Trophoblast cell (in vitro differentiated cells and primary cell): ENCODE measurements around the gene SMAP1.
"Not testable (repeated sequence)": the region's sequence is repeated elsewhere in the genome, so short reads cannot be mapped to it uniquely, and the experiment has no call there.

Source experiments
- DNase-seq, 2 donors: peaks; one replicate each; pipeline ENCODE4 v3.0.0-alpha.2; 2016
- H2AFZ ChIP-seq: 2 replicates; pipeline ENCODE4 v1.6.1; 2013; ENCODE audit warnings: low read length, moderate library complexity, mild to moderate bottlenecking; ENCODE audit not compliant: insufficient read depth, poor library complexity
- H2AK5ac ChIP-seq: 2 replicates; pipeline ENCODE4 v1.6.1; 2013; ENCODE audit warnings: mild to moderate bottlenecking, low read length
- H2BK120ac ChIP-seq: 2 replicates; pipeline ENCODE4 v1.6.1; 2013; ENCODE audit warnings: low read length, mild to moderate bottlenecking, moderate library complexity; ENCODE audit not compliant: insufficient read depth, poor library complexity
- H2BK12ac ChIP-seq: 2 replicates; pipeline ENCODE4 v1.6.1; 2013; ENCODE audit warnings: mild to moderate bottlenecking, low read length, moderate library complexity
- H2BK5ac ChIP-seq: 2 replicates; pipeline ENCODE4 v1.6.1; 2013; ENCODE audit warnings: low read length, low read depth, moderate library complexity, mild to moderate bottlenecking; ENCODE audit not compliant: poor library complexity
- H3K14ac ChIP-seq: 2 replicates; pipeline ENCODE4 v1.6.1; 2013; ENCODE audit warnings: mild to moderate bottlenecking, low read length
- H3K18ac ChIP-seq: 2 replicates; pipeline ENCODE4 v1.6.1; 2013; ENCODE audit warnings: mild to moderate bottlenecking, low read length
- H3K23ac ChIP-seq: 2 replicates; pipeline ENCODE4 v1.6.1; 2013; ENCODE audit warnings: low read length
- H3K27ac ChIP-seq: 2 replicates; pipeline ENCODE4 v1.5.1; 2013; ENCODE audit warnings: low read depth, mild to moderate bottlenecking, inconsistent platforms, low read length, moderate library complexity
- H3K27me3 ChIP-seq: 2 replicates; pipeline ENCODE4 v1.6.1; 2013; ENCODE audit warnings: inconsistent platforms, mild to moderate bottlenecking, low read length, moderate library complexity; ENCODE audit not compliant: insufficient read depth
- H3K36me3 ChIP-seq, 2 experiments: 1 replicate in 1 of 2; 2 replicates in 1 of 2; pipeline ENCODE4 v1.6.1; 2013; ENCODE audit warnings: low read length in 2 of 2, mild to moderate bottlenecking in 2 of 2, moderate library complexity in 1 of 2; ENCODE audit not compliant: insufficient read depth in 2 of 2, control insufficient read depth in 1 of 2
- H3K4ac ChIP-seq: 2 replicates; pipeline ENCODE4 v1.6.1; 2013; ENCODE audit warnings: low read depth, mild to moderate bottlenecking, low read length, moderate library complexity
- H3K4me1 ChIP-seq, 2 experiments: 1 replicate in 1 of 2; 2 replicates in 1 of 2; pipeline ENCODE4 v1.6.1; 2013; ENCODE audit warnings: low read length in 2 of 2, mild to moderate bottlenecking in 2 of 2, moderate library complexity in 1 of 2; ENCODE audit not compliant: insufficient read depth in 2 of 2, control insufficient read depth in 1 of 2
- H3K4me2 ChIP-seq: 2 replicates; pipeline ENCODE4 v1.6.1; 2013; ENCODE audit warnings: inconsistent platforms, mild to moderate bottlenecking, low read length, moderate library complexity
- H3K4me3 ChIP-seq: 2 replicates; pipeline ENCODE4 v1.5.1; 2013; ENCODE audit warnings: mild to moderate bottlenecking, low read depth, low read length, inconsistent platforms
- H3K79me1 ChIP-seq: one replicate; pipeline ENCODE4 v1.6.1; 2013; ENCODE audit warnings: low read length
- H3K79me2 ChIP-seq: 2 replicates; pipeline ENCODE4 v1.6.1; 2013; ENCODE audit warnings: low read length, mild to moderate bottlenecking; ENCODE audit not compliant: control insufficient read depth, insufficient read depth, poor library complexity
- H3K9ac ChIP-seq: 2 replicates; pipeline ENCODE4 v1.6.1; 2013; ENCODE audit warnings: mild to moderate bottlenecking, low read length
- H3K9me3 ChIP-seq: 2 replicates; pipeline ENCODE4 v1.6.1; 2013; ENCODE audit warnings: low read depth, mild to moderate bottlenecking, control low read depth, inconsistent platforms, low read length; ENCODE audit not compliant: insufficient read depth
- H4K12ac ChIP-seq: 2 replicates; pipeline ENCODE4 v1.6.1; 2013; ENCODE audit warnings: low read depth, mild to moderate bottlenecking, low read length, moderate library complexity
- H4K8ac ChIP-seq: 2 replicates; pipeline ENCODE4 v1.6.1; 2013; ENCODE audit warnings: low read depth, mild to moderate bottlenecking, low read length, moderate library complexity
- H4K91ac ChIP-seq: one replicate; pipeline ENCODE4 v1.6.1; 2013; ENCODE audit warnings: low read depth, mild to moderate bottlenecking, low read length, moderate library complexity
- WGBS: extraction: QIAGEN DNeasy Blood & Tissue Kit; methylation state at CpG from one replicate; pipeline ENCODE4 v1.1.7; 2013; ENCODE audit warnings: missing lambda C conversion rate; ENCODE audit not compliant: insufficient read length, insufficient coverage; ENCODE audit errors: extremely low coverage; 5-methylcytosine and 5-hydroxymethylcytosine counted together

The SMAP1 gene

GRCh38 chr6:70764706-70765105 is 97.0 kb downstream of the SMAP1 start:
- Histone ChIP-seq H2AFZ (no peak overlapping the region), H2BK120ac (no peak overlapping the region), H2BK5ac (no peak overlapping the region), H4K91ac (no peak overlapping the region), H3K23ac (no peak overlapping the region), H3K18ac (no peak overlapping the region), H3K4me1 (no peaks in the 10 kb centered on the region), H4K12ac (no peak overlapping the region), H3K27me3 (no peaks in the 10 kb centered on the region), H3K79me1 (no peaks in the 10 kb centered on the region), H3K27ac (no peak overlapping the region), H3K4me2 (no peak overlapping the region), H3K4ac (no peak overlapping the region), H3K9ac (no peak overlapping the region), H2AK5ac (no peak overlapping the region), H3K36me3 (no peaks in the 10 kb centered on the region), H3K9me3 (no peaks in the 10 kb centered on the region), H4K8ac (no peak overlapping the region), H3K14ac (no peak overlapping the region), H3K79me2 (no peaks in the 10 kb centered on the region), H3K4me3 (no peak overlapping the region), H2BK12ac (no peak overlapping the region)
- DNase-seq, result no peak
- no CpG with 5 or more reads among the region's 4 CpGs for WGBS

DNA sequence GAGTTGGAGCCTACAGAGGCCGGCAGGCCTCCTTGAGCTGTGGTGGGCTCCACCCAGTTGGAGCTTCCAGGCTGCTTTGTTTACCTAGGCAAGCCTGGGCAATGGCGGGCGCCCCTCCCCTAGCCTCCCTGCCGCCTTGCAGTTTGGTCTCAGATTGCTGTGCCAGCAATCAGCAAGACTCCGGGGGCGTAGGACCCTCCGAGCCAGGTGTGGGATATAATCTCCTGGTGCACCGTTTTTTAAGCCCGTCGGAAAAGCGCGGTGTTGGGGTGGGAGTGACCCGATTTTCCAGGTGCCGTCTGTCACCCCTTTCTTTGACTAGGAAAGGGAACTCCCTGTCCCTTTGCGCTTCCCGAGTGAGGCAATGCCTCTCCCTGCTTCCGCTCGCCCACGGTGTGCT is 103.7 kb downstream of the SMAP1 start:
- H4K8ac ChIP-seq, H4K12ac ChIP-seq, DNase-seq, H4K91ac ChIP-seq, H3K27ac ChIP-seq, H2AK5ac ChIP-seq, H3K4me1 ChIP-seq, H2AFZ ChIP-seq, H3K23ac ChIP-seq, H3K14ac ChIP-seq, H3K4me3 ChIP-seq, H2BK12ac ChIP-seq, H3K79me1 ChIP-seq, H3K4ac ChIP-seq, H3K79me2 ChIP-seq, H3K36me3 ChIP-seq, H3K9ac ChIP-seq, H2BK5ac ChIP-seq, H3K4me2 ChIP-seq, H3K27me3 ChIP-seq, H2BK120ac ChIP-seq, H3K18ac ChIP-seq, H3K9me3 ChIP-seq: not testable (repeated sequence)
- no CpG with 5 or more reads among the region's 19 CpGs for WGBS

- WGBS, result no CpG with 5 or more reads among the region's 2 CpGs
- no peak overlapping the region for H2AFZ ChIP-seq
Measured at GRCh38 chr6:70779934-70780333, 112.3 kb downstream of the SMAP1 start.

DNA sequence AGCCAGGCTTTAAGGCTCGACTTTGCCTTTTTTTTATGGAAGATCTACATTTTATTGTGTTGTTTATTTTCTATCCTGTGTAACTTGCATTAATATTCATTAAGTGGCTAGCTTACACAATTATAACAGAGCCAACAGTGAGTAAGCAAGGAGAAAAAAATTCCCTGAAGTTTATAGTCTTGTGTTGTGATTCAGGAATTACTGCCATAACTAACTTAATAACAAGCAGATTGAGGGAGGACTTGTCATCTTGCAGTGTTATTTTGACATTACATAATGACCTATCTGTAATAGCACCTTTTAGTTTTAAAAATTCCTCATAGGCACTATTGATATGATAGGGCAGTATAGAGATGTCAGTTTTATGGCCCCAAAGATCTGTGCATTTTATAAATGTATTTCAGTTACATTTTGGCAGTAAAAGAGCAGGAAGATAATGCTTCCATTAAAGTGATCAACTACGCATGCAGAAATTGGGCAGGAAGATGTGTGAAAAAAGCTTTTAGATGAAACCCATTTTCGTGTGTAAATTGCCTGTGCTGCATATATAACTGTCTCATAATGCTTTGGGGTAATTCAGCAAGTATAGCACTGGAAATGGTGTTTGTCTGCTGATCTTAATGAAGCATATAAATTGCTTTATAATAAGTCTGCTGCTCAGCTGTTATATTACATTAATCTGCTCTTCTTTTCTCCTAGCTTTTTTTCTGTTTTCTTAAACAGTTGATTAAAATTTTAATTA is 123.0 kb downstream of the SMAP1 start:
- no peak overlapping the region for H2BK5ac ChIP-seq
- no peak overlapping the region for H2BK12ac ChIP-seq
- H3K36me3 ChIP-seq, result no peaks in the 10 kb centered on the region
- H3K14ac ChIP-seq, result no peak overlapping the region
- no peak overlapping the region for H2AFZ ChIP-seq
- H3K23ac ChIP-seq, result no peak overlapping the region
- H3K27me3 ChIP-seq, result no peaks in the 10 kb centered on the region
- H3K79me2 ChIP-seq, result no peaks in the 10 kb centered on the region
- no peak overlapping the region for H3K27ac ChIP-seq
- no peak overlapping the region for H3K4ac ChIP-seq
- no peak overlapping the region for H3K4me2 ChIP-seq
- no peak overlapping the region for H4K91ac ChIP-seq
- DNase-seq, result no peak
- H3K9me3 ChIP-seq, result no peaks in the 10 kb centered on the region
- no peak overlapping the region for H2BK120ac ChIP-seq
- no peak overlapping the region for H2AK5ac ChIP-seq
- H3K4me1 ChIP-seq, result no peaks in the 10 kb centered on the region
- no CpG with 5 or more reads among the region's 3 CpGs for WGBS
- no peak overlapping the region for H3K18ac ChIP-seq
- H4K8ac ChIP-seq, result no peak overlapping the region
- no peak overlapping the region for H4K12ac ChIP-seq
- no peak overlapping the region for H3K9ac ChIP-seq
- H3K79me1 ChIP-seq, result no peaks in the 10 kb centered on the region
- no peak overlapping the region for H3K4me3 ChIP-seq

More at GRCh38 chr6:70779934-70780333, 112.3 kb downstream of the SMAP1 start:
- Histone ChIP-seq H2BK5ac (no peak overlapping the region), H2AK5ac (no peak overlapping the region), H2BK120ac (no peak overlapping the region), H3K4ac (no peak overlapping the region), H2BK12ac (no peak overlapping the region), H3K14ac (no peak overlapping the region), H3K23ac (no peak overlapping the region), H3K4me1 (no peaks in the 10 kb centered on the region), H3K27ac (no peak overlapping the region), H3K79me1 (no peaks in the 10 kb centered on the region), H3K4me3 (no peak overlapping the region), H3K9me3 (no peaks in the 10 kb centered on the region), H4K12ac (no peak overlapping the region), H4K91ac (no peak overlapping the region), H3K18ac (no peak overlapping the region), H3K9ac (no peak overlapping the region), H3K79me2 (no peaks in the 10 kb centered on the region), H3K36me3 (peaks cover 0 to 2% of the 10 kb centered on the region in 2 experiments), H3K27me3 (no peaks in the 10 kb centered on the region), H3K4me2 (no peak overlapping the region), H4K8ac (no peak overlapping the region)
- no peak for DNase-seq
